NB4 (cell line): ENCODE measurements around the gene ADAMTSL5.

Experiments
- MYC ChIP-seq: IDR thresholded peaks from 2 replicates; pipeline ENCODE4 v1.6.1; 2011; ENCODE audit warnings: low read depth, low read length
- POLR2A ChIP-seq: IDR thresholded peaks from 2 replicates; pipeline ENCODE4 v1.6.1; 2011; ENCODE audit warnings: mild to moderate bottlenecking; ENCODE audit not compliant: insufficient read length; ENCODE audit errors: extremely low read depth
- TF ChIP-seq, protein P1 (sequence below): IDR thresholded peaks from one replicate; pipeline ENCODE4 v1.5.1; 2012; ENCODE audit warnings: low read depth, low read length

DNA sequence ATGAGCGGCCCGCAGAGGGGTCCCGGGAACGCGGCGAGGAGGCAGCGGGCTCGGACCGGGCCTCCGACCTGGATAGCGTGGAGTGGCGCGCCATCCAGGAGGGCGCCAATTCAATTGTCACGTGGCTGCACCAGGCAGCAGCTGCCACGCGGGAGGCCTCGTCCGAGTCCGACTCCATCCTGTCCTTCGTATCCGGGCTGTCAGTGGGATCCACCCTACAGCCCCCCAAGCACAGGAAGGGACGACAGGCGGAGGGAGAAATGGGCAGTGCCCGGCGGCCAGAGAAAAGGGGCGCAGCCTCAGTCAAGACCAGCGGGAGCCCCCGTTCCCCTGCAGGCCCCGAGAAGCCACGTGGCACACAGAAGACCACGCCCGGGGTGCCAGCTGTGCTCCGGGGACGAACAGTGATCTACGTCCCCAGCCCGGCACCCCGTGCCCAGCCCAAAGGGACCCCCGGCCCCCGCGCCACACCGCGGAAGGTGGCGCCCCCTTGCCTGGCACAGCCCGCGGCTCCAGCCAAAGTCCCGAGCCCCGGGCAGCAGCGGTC is 44.5 kb downstream of the ADAMTSL5 start:
- TF ChIP-seq POLR2A (no peak), MYC (no peak)
- TF ChIP-seq, protein P1, sequence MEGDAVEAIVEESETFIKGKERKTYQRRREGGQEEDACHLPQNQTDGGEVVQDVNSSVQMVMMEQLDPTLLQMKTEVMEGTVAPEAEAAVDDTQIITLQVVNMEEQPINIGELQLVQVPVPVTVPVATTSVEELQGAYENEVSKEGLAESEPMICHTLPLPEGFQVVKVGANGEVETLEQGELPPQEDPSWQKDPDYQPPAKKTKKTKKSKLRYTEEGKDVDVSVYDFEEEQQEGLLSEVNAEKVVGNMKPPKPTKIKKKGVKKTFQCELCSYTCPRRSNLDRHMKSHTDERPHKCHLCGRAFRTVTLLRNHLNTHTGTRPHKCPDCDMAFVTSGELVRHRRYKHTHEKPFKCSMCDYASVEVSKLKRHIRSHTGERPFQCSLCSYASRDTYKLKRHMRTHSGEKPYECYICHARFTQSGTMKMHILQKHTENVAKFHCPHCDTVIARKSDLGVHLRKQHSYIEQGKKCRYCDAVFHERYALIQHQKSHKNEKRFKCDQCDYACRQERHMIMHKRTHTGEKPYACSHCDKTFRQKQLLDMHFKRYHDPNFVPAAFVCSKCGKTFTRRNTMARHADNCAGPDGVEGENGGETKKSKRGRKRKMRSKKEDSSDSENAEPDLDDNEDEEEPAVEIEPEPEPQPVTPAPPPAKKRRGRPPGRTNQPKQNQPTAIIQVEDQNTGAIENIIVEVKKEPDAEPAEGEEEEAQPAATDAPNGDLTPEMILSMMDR = no peak
